ENCODE data around the gene PIP5K1B.

Gene PIP5K1B

GRCh38 chr9:68741704-68742332 is 36.8 kb downstream of the PIP5K1B start:
- TF ChIP-seq FOXP2 (optimal IDR thresholded peaks at IDR 0.05; ENCODE audit: borderline replicate concordance, extremely low read depth, extremely low read length, insufficient read depth) (no peak), TAF1 (IDR thresholded peaks at IDR 0.05; ENCODE audit: borderline replicate concordance, insufficient read depth, low read length) (no peak)
- TF ChIP-seq, protein P1, sequence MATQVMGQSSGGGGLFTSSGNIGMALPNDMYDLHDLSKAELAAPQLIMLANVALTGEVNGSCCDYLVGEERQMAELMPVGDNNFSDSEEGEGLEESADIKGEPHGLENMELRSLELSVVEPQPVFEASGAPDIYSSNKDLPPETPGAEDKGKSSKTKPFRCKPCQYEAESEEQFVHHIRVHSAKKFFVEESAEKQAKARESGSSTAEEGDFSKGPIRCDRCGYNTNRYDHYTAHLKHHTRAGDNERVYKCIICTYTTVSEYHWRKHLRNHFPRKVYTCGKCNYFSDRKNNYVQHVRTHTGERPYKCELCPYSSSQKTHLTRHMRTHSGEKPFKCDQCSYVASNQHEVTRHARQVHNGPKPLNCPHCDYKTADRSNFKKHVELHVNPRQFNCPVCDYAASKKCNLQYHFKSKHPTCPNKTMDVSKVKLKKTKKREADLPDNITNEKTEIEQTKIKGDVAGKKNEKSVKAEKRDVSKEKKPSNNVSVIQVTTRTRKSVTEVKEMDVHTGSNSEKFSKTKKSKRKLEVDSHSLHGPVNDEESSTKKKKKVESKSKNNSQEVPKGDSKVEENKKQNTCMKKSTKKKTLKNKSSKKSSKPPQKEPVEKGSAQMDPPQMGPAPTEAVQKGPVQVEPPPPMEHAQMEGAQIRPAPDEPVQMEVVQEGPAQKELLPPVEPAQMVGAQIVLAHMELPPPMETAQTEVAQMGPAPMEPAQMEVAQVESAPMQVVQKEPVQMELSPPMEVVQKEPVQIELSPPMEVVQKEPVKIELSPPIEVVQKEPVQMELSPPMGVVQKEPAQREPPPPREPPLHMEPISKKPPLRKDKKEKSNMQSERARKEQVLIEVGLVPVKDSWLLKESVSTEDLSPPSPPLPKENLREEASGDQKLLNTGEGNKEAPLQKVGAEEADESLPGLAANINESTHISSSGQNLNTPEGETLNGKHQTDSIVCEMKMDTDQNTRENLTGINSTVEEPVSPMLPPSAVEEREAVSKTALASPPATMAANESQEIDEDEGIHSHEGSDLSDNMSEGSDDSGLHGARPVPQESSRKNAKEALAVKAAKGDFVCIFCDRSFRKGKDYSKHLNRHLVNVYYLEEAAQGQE (IDR thresholded peaks at IDR 0.05; ENCODE audit: insufficient read depth in 1 of 2, low read depth in 2 of 2, low read length in 2 of 2) = no peak

DNA sequence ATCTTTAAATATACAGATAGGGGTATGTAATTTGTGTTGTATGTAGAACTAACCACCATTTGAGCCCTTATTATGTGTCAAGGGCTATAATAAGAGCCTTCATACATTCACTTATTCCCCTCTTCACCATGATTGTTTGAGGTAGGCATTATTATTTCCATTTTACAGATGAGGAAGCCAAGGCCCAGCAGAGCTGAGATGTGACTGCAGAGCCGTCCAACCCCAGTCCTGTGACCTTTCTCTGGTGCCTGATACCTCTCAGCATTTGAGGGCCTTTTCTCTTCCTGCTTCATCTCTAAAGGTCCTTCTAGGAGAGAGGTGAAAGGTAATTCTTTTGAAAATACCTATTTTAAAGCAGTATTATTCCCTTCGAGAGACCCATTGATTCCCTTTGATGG is 37.3 kb downstream of the PIP5K1B start:
- TF ChIP-seq FOXP2 (optimal IDR thresholded peaks at IDR 0.05; ENCODE audit: borderline replicate concordance, extremely low read depth, extremely low read length, insufficient read depth) = no peak
- no peak for TF ChIP-seq TAF1 (IDR thresholded peaks at IDR 0.05; ENCODE audit: borderline replicate concordance, insufficient read depth, low read length)
- TF ChIP-seq SIN3A (IDR thresholded peaks at IDR 0.05; ENCODE audit: borderline replicate concordance, insufficient read depth, low read length) = no peak
- TF ChIP-seq, protein P1 (IDR thresholded peaks at IDR 0.05; ENCODE audit: insufficient read depth in 1 of 2, low read depth in 2 of 2, low read length in 2 of 2) = no peak
- TF ChIP-seq POLR2AphosphoS5 (IDR thresholded peaks at IDR 0.05; ENCODE audit: low read depth, low read length) = no peak

DNA sequence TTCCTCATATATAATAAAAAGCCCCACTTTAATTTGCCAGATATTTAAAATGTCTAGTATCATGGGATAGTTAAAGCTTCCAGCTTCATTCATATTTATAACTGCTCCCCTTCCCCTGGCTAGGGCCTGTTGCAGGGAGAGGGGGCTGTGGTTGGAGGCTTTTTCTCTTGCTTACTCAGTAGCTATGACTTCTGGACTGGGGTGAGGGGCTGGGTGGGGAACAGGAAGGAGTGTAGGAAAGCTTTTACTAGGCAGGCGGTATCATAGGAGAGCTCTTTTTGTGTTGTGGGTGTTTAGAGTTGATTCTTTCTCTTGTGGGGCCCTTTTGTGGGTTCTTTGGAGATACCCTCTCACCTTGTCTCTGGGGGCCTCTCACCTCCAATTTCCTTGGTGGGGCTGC is 39.4 kb downstream of the PIP5K1B start:
- TF ChIP-seq, protein P1 (IDR thresholded peaks at IDR 0.05; ENCODE audit: insufficient read depth in 1 of 2, low read depth in 2 of 2, low read length in 2 of 2) = no peak

DNA sequence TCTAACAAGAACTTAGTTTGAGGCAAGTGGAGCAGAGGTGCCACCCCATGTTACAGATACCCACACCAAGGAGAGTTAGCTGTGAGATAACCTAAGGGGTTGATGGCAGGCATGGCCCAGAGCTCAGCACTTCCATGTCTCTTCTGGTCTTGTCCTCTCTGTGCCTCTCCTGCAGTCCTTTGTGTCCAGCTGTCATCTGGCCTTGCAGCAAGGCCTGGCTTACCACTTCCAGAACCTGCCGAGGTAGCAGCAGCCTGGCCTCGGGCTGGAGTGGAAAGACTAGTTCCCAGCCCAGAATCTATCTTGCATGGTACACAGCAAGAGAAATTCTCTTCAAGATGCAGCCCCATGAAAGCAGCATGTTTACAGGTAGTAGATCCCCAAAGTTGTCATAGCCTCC is 41.5 kb downstream of the PIP5K1B start:
- no peak for TF ChIP-seq FOXP2 (optimal IDR thresholded peaks at IDR 0.05; ENCODE audit: borderline replicate concordance, extremely low read depth, extremely low read length, insufficient read depth)
- TF ChIP-seq, protein P1 (IDR thresholded peaks at IDR 0.05; ENCODE audit: insufficient read depth in 1 of 2, low read depth in 2 of 2, low read length in 2 of 2) = no peak
- no peak for TF ChIP-seq TAF1 (IDR thresholded peaks at IDR 0.05; ENCODE audit: borderline replicate concordance, insufficient read depth, low read length)
- no peak for TF ChIP-seq SIN3A (IDR thresholded peaks at IDR 0.05; ENCODE audit: borderline replicate concordance, insufficient read depth, low read length)
- no peak for TF ChIP-seq POLR2AphosphoS5 (IDR thresholded peaks at IDR 0.05; ENCODE audit: low read depth, low read length)

- TF ChIP-seq SIN3A (IDR thresholded peaks at IDR 0.05; ENCODE audit: borderline replicate concordance, insufficient read depth, low read length) (no peak), POLR2AphosphoS5 (IDR thresholded peaks at IDR 0.05; ENCODE audit: low read depth, low read length) (no peak), TAF1 (IDR thresholded peaks at IDR 0.05; ENCODE audit: borderline replicate concordance, insufficient read depth, low read length) (no peak), FOXP2 (optimal IDR thresholded peaks at IDR 0.05; ENCODE audit: borderline replicate concordance, extremely low read depth, extremely low read length, insufficient read depth) (no peak)
- TF ChIP-seq, protein P1 (IDR thresholded peaks at IDR 0.05; ENCODE audit: insufficient read depth in 1 of 2, low read depth in 2 of 2, low read length in 2 of 2) = no peak
Measured at GRCh38 chr9:68747043-68747533, 42.0 kb downstream of the PIP5K1B start.

All from PFSK-1 (cell line).